Type B pancreatic cell (in vitro differentiated cells): ENCODE measurements around the gene HDAC8. TPM values are rescaled to one million over a fixed set of nuclear protein-coding genes. Genes with fewer than 3 reads are reported as not detected.

Experiments
- DNase-seq: peaks from one replicate; pipeline ENCODE4 v3.0.0; 2021; ENCODE audit warnings: mixed read lengths; ENCODE audit not compliant: unreplicated experiment; ENCODE audit errors: extremely low spot score
- H3K27ac Mint-ChIP-seq: 2 replicates; pipeline ENCODE4 v1.8.0; 2021; ENCODE audit warnings: mild to moderate bottlenecking, mixed read lengths
- H3K27me3 Mint-ChIP-seq: 2 replicates; pipeline ENCODE4 v1.8.0; 2021; ENCODE audit warnings: mixed read lengths
- H3K36me3 Mint-ChIP-seq: 2 replicates; pipeline ENCODE4 v1.8.0; 2021; ENCODE audit warnings: mixed read lengths
- H3K4me1 Mint-ChIP-seq: one replicate; pipeline ENCODE4 v1.8.0; 2021; ENCODE audit warnings: mixed read lengths; ENCODE audit not compliant: unreplicated experiment
- H3K4me3 Mint-ChIP-seq: 2 replicates; pipeline ENCODE4 v1.8.0; 2021; ENCODE audit warnings: mild to moderate bottlenecking, mixed read lengths
- H3K9me3 Mint-ChIP-seq: 2 replicates; pipeline ENCODE4 v1.8.0; 2021; ENCODE audit warnings: mixed read lengths
- total RNA-seq: library from RNA; stranded (reverse); gene quantifications from 2 replicates; pipeline ENCODE4 v1.2.1, GENCODE V29; 2021; ENCODE audit warnings: low replicate concordance
- TF ChIP-seq, protein P1 (sequence below): fragments of 200-600 bp; sonication (generic); conservative IDR thresholded peaks from 2 replicates; pipeline ENCODE4 v1.5.0; 2021; ENCODE audit warnings: antibody characterized with exemption, mild to moderate bottlenecking

The HDAC8 gene
- total RNA-seq, 1 donor from 2014 or later, result 32.4 TPM

- peaks cover 5% of the 10 kb centered on the region for H3K9me3 Mint-ChIP-seq
- H3K4me3 Mint-ChIP-seq, result no peak overlapping the region
Measured at GRCh38 chrX:72402614-72403013, 170.0 kb downstream of the HDAC8 start.

GRCh38 chrX:72399816-72400215 is 172.8 kb downstream of the HDAC8 start:
- H3K36me3 Mint-ChIP-seq, result peaks cover 7% of the 10 kb centered on the region
- H3K27ac Mint-ChIP-seq, result no peak overlapping the region
- H3K27me3 Mint-ChIP-seq, result no peaks in the 10 kb centered on the region
- H3K4me1 Mint-ChIP-seq, result peaks cover 8% of the 10 kb centered on the region
- TF ChIP-seq, protein P1, sequence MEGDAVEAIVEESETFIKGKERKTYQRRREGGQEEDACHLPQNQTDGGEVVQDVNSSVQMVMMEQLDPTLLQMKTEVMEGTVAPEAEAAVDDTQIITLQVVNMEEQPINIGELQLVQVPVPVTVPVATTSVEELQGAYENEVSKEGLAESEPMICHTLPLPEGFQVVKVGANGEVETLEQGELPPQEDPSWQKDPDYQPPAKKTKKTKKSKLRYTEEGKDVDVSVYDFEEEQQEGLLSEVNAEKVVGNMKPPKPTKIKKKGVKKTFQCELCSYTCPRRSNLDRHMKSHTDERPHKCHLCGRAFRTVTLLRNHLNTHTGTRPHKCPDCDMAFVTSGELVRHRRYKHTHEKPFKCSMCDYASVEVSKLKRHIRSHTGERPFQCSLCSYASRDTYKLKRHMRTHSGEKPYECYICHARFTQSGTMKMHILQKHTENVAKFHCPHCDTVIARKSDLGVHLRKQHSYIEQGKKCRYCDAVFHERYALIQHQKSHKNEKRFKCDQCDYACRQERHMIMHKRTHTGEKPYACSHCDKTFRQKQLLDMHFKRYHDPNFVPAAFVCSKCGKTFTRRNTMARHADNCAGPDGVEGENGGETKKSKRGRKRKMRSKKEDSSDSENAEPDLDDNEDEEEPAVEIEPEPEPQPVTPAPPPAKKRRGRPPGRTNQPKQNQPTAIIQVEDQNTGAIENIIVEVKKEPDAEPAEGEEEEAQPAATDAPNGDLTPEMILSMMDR, result no peak
- no peak overlapping the region for H3K4me3 Mint-ChIP-seq
- H3K9me3 Mint-ChIP-seq, result peaks cover 5% of the 10 kb centered on the region
- DNase-seq, result no peak

More at GRCh38 chrX:72402614-72403013, 170.0 kb downstream of the HDAC8 start:
- TF ChIP-seq, protein P1, result no peak
- Mint-ChIP-seq H3K4me1 (no peaks in the 10 kb centered on the region), H3K27me3 (no peaks in the 10 kb centered on the region), H3K27ac (no peak overlapping the region), H3K36me3 (peaks cover 7% of the 10 kb centered on the region)
- DNase-seq, result no peak

- Mint-ChIP-seq H3K9me3 (peaks cover 5% of the 10 kb centered on the region), H3K4me3 (no peak overlapping the region), H3K4me1 (peaks cover 18% of the 10 kb centered on the region), H3K36me3 (peaks cover 7% of the 10 kb centered on the region), H3K27me3 (no peaks in the 10 kb centered on the region), H3K27ac (no peak overlapping the region)
- TF ChIP-seq, protein P1, result no peak
- no peak for DNase-seq
Measured at GRCh38 chrX:72396117-72396516, 176.5 kb downstream of the HDAC8 start.

DNA sequence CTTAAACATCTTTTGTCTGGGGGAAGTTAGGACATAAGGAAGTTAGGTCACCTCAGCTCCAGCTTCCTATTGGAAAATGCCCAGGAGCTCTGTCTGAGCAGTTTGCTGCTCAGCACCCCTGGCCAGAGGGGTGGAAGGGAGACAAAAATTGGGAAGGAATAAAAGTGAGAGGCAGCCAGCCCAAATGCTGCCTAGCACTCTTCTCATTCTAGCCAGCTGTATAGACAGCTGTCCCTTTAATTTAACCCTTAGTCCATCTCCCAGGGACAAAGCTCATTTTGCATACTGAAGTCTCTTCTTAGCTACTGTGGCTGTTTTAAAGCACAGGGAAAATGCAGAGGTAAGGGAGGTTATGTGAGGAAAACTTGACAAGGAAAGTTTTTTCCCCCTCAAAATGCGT is 177.4 kb downstream of the HDAC8 start:
- H3K4me3 Mint-ChIP-seq, result no peak overlapping the region
- H3K27ac Mint-ChIP-seq, result no peak overlapping the region
- H3K36me3 Mint-ChIP-seq, result peaks cover 5% of the 10 kb centered on the region
- H3K27me3 Mint-ChIP-seq, result no peaks in the 10 kb centered on the region
- H3K9me3 Mint-ChIP-seq, result peaks cover 5% of the 10 kb centered on the region
- H3K4me1 Mint-ChIP-seq, result peaks cover 18% of the 10 kb centered on the region
- TF ChIP-seq, protein P1, result no peak
- no peak for DNase-seq

- Mint-ChIP-seq H3K4me3 (no peak overlapping the region), H3K36me3 (no peaks in the 10 kb centered on the region), H3K9me3 (no peaks in the 10 kb centered on the region), H3K27ac (no peak overlapping the region), H3K4me1 (peaks cover 18% of the 10 kb centered on the region), H3K27me3 (no peaks in the 10 kb centered on the region)
- no peak for DNase-seq
- TF ChIP-seq, protein P1, result no peak
Measured at GRCh38 chrX:72394518-72395170, 178.0 kb downstream of the HDAC8 start.
